Caco-2 (cell line): ENCODE results near the gene PKNOX1. TPM values are rescaled to one million over a fixed set of nuclear protein-coding genes. Genes with fewer than 3 reads are reported as not detected.

Experiments used
- BruUV-seq: library from RNA; stranded (reverse); fragments of 400-500 nt; replicated peaks from 2 replicates; lab custom pipeline; 2021; lab: Mats Ljungman, UMichigan
- CTCF ChIA-PET: fragments of 300-600 bp; sonication (Branson Sonifier 250); formaldehyde crosslinking; loops from one replicate; lab custom pipeline; 2022; ENCODE audit warnings: antibody characterized with exemption; lab: Charles Lee
- POLR2A ChIA-PET: fragments of 300-600 bp; sonication (Branson Sonifier 250); formaldehyde crosslinking; loops from one replicate; lab custom pipeline; 2022; ENCODE audit warnings: antibody characterized with exemption; lab: Charles Lee
- DNase-seq, 2 experiments: peaks; one replicate each; pipeline versions ENCODE4 v3.0.0 to v3.0.0-alpha.2; 2020 to 2022
- H3K27me3 ChIP-seq: replicated peaks from 2 replicates; pipeline ENCODE4 v1.6.0; 2011; ENCODE audit warnings: low read length; ENCODE audit not compliant: control insufficient read depth, insufficient read depth
- H3K36me3 ChIP-seq: 2 replicates; pipeline ENCODE4 v1.5.1; 2011; ENCODE audit warnings: low read length; ENCODE audit not compliant: control insufficient read depth, insufficient read depth
- H3K4me1 ChIP-seq: fragments of 250-450 bp; sonication (Bioruptor Pico); 2 replicates; pipeline ENCODE4 v1.5.1; 2020; ENCODE audit warnings: mild to moderate bottlenecking
- H3K4me3 ChIP-seq: 2 replicates; pipeline ENCODE4 v1.5.1; 2011; ENCODE audit warnings: low read depth, mild to moderate bottlenecking, control low read depth, low read length
- H3K9me3 ChIP-seq: fragments of 250-450 bp; sonication (Bioruptor Pico); 2 replicates; pipeline ENCODE4 v1.5.1; 2020; ENCODE audit warnings: mild to moderate bottlenecking, moderate library complexity
- H3K27ac Mint-ChIP-seq: one replicate; pipeline ENCODE4 v1.8.0; 2022; ENCODE audit warnings: mixed read lengths; ENCODE audit not compliant: unreplicated experiment
- H3K27me3 Mint-ChIP-seq: one replicate; pipeline ENCODE4 v1.8.0; 2022; ENCODE audit warnings: mixed read lengths; ENCODE audit not compliant: insufficient read depth, unreplicated experiment
- H3K36me3 Mint-ChIP-seq: one replicate; pipeline ENCODE4 v1.8.0; 2022; ENCODE audit warnings: mild to moderate bottlenecking, mixed read lengths; ENCODE audit not compliant: insufficient read depth, unreplicated experiment
- H3K4me1 Mint-ChIP-seq: one replicate; pipeline ENCODE4 v1.8.0; 2022; ENCODE audit warnings: low read depth, mixed read lengths; ENCODE audit not compliant: unreplicated experiment
- H3K4me3 Mint-ChIP-seq: one replicate; pipeline ENCODE4 v1.8.0; 2022; ENCODE audit warnings: mild to moderate bottlenecking, moderate library complexity, mixed read lengths; ENCODE audit not compliant: unreplicated experiment
- H3K9me3 Mint-ChIP-seq: one replicate; pipeline ENCODE4 v1.8.0; 2022; ENCODE audit warnings: mixed read lengths; ENCODE audit not compliant: unreplicated experiment
- intact Hi-C: fragments of 100-400 bp; cut with micrococcal nuclease; formaldehyde crosslinking; loops from one replicate; pipeline ENCODE4 v1.10.0; 2022; ENCODE audit not compliant: unreplicated experiment
- total RNA-seq: library from RNA; stranded (reverse); gene quantifications from 2 replicates; pipeline ENCODE4 v1.2.3, GENCODE V29; 2022
- TF ChIP-seq, protein P1 (sequence below), 2 experiments: fragments of 200-600 bp in 1 of 2; IDR thresholded peaks; 1 replicate in 1 of 2; 2 replicates in 1 of 2; pipeline versions ENCODE4 v1.5.1 to v1.8.0; 2011 to 2022; ENCODE audit warnings: antibody characterized with exemption in 1 of 2, control low read depth in 1 of 2, inconsistent platforms in 1 of 2, low read depth in 1 of 2, low read length in 1 of 2, mild to moderate bottlenecking in 1 of 2, moderate library complexity in 1 of 2; ENCODE audit not compliant: insufficient read depth in 1 of 2, severe bottlenecking in 1 of 2, unreplicated experiment in 1 of 2

PKNOX1 gene
- total RNA-seq, 1 experiment from 2014 or later = 10.7 TPM

DNA sequence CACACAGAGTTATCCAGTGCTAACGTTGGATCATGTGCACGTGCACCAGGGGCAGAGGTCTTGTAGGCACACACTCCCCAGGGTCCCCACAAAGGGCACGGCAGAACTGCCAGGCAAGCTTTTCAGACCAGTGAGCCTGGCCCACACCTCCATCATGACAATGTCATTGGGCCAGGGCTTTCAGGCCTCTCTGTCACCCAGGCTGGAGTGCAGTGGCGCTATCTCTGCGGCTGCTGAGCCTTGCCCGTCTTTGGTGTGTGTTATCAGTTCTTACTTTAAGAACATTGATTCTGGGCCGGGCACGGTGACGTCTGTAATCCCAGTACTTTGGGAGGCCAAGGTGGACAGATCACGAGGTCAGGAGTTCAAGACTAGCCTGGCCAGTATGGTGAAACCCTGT, 44.2 kb downstream of the PKNOX1 start:
- H3K4me1 ChIP-seq = no peaks in the 10 kb centered on the region
- POLR2A ChIA-PET = no interaction called here
- Mint-ChIP-seq H3K4me1 (no peaks in the 10 kb centered on the region), H3K27ac (no peak overlapping the region), H3K36me3 (peaks cover 13% of the 10 kb centered on the region), H3K27me3 (no peaks in the 10 kb centered on the region), H3K9me3 (no peaks in the 10 kb centered on the region), H3K4me3 (no peak overlapping the region)
- no peaks in the 10 kb centered on the region for H3K27me3 ChIP-seq
- BruUV-seq = no TSS peak
- no peak overlapping the region for H3K4me3 ChIP-seq
- H3K9me3 ChIP-seq = no peaks in the 10 kb centered on the region
- TF ChIP-seq, protein P1, sequence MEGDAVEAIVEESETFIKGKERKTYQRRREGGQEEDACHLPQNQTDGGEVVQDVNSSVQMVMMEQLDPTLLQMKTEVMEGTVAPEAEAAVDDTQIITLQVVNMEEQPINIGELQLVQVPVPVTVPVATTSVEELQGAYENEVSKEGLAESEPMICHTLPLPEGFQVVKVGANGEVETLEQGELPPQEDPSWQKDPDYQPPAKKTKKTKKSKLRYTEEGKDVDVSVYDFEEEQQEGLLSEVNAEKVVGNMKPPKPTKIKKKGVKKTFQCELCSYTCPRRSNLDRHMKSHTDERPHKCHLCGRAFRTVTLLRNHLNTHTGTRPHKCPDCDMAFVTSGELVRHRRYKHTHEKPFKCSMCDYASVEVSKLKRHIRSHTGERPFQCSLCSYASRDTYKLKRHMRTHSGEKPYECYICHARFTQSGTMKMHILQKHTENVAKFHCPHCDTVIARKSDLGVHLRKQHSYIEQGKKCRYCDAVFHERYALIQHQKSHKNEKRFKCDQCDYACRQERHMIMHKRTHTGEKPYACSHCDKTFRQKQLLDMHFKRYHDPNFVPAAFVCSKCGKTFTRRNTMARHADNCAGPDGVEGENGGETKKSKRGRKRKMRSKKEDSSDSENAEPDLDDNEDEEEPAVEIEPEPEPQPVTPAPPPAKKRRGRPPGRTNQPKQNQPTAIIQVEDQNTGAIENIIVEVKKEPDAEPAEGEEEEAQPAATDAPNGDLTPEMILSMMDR (IDR thresholded peaks at IDR 0.05; ENCODE audit: insufficient read depth in 1 of 2, low read depth in 1 of 2, low read length in 1 of 2, severe bottlenecking in 1 of 2, unreplicated experiment in 1 of 2) = no peak
- intact Hi-C loops = no loop called here
- DNase-seq = no peak
- H3K36me3 ChIP-seq = no peaks in the 10 kb centered on the region
- CTCF ChIA-PET = no interaction called here

DNA sequence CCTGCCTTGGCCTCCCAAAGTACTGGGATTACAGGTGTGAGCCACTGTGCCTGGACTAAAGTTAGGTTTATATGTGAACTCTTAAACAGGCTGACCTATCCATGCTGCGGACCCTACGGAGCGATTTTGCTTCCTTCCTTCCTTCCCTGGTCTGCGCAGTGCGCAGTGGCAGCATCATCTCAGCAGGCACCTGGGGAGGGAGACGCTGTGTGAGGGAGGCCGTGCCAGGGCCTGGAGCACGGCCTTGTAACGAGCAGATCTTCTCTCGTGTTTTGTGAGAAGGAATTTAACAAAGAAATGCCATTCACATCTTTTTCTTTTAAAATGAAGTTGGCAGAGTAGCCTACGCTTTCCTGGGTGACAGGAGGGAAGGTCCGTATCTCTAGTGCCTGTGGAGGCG, 45.8 kb downstream of the PKNOX1 start:
- H3K9me3 Mint-ChIP-seq = no peaks in the 10 kb centered on the region

DNA sequence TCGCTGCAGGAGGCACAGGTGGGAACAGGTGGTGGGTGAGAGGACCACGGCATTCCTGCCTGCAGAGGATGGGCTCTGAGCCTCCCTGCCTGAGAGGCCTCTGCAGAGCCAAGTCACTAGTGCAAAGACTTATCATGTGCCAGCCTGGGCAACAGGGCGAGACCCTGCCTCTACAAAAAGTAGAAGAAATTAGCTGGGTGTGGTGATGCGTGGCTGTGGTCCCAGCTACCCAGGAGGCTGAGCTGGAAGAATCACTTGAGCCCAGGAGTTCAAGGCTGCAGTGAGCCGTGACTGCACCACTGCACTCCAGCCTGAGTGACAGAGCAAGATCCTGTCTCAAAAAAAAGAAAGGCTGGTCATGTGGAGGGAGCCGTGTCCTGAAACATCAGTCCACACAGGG, 46.4 kb downstream of the PKNOX1 start:
- TF ChIP-seq, protein P1 (IDR thresholded peaks at IDR 0.05; ENCODE audit: insufficient read depth in 1 of 2, low read depth in 1 of 2, low read length in 1 of 2, severe bottlenecking in 1 of 2, unreplicated experiment in 1 of 2) = no peak
- no peaks in the 10 kb centered on the region for H3K9me3 ChIP-seq
- CTCF ChIA-PET = no interaction called here
- H3K36me3 ChIP-seq = no peaks in the 10 kb centered on the region
- Mint-ChIP-seq H3K4me3 (no peak overlapping the region), H3K27ac (no peak overlapping the region), H3K27me3 (no peaks in the 10 kb centered on the region), H3K36me3 (peaks cover 10% of the 10 kb centered on the region), H3K4me1 (no peaks in the 10 kb centered on the region), H3K9me3 (no peaks in the 10 kb centered on the region)
- POLR2A ChIA-PET = no interaction called here
- no peak for DNase-seq
- no TSS peak for BruUV-seq
- no peak overlapping the region for H3K4me3 ChIP-seq
- intact Hi-C loops = no loop called here
- H3K27me3 ChIP-seq = no peaks in the 10 kb centered on the region
- H3K4me1 ChIP-seq = peaks cover 7% of the 10 kb centered on the region; the same call in 1 of the 2 replicates

More for the DNA sequence above, 45.8 kb downstream of the PKNOX1 start:
- H3K27me3 ChIP-seq = no peaks in the 10 kb centered on the region
- no peaks in the 10 kb centered on the region for H3K36me3 ChIP-seq
- Mint-ChIP-seq H3K27me3 (no peaks in the 10 kb centered on the region), H3K27ac (no peak overlapping the region), H3K4me3 (no peak overlapping the region), H3K4me1 (no peaks in the 10 kb centered on the region), H3K36me3 (peaks cover 10% of the 10 kb centered on the region)
- ChIA-PET POLR2A (no interaction called here), CTCF (no interaction called here)
- TF ChIP-seq, protein P1 (IDR thresholded peaks at IDR 0.05; ENCODE audit: insufficient read depth in 1 of 2, low read depth in 1 of 2, low read length in 1 of 2, severe bottlenecking in 1 of 2, unreplicated experiment in 1 of 2) = no peak
- DNase-seq = no peak
- no peaks in the 10 kb centered on the region for H3K9me3 ChIP-seq
- peaks cover 1% of the 10 kb centered on the region; the same call in 1 of the 2 replicates for H3K4me1 ChIP-seq
- BruUV-seq = no TSS peak
- intact Hi-C loops = no loop called here
- no peak overlapping the region for H3K4me3 ChIP-seq
